ENCODE data around the gene ANKDD1A.

DNA sequence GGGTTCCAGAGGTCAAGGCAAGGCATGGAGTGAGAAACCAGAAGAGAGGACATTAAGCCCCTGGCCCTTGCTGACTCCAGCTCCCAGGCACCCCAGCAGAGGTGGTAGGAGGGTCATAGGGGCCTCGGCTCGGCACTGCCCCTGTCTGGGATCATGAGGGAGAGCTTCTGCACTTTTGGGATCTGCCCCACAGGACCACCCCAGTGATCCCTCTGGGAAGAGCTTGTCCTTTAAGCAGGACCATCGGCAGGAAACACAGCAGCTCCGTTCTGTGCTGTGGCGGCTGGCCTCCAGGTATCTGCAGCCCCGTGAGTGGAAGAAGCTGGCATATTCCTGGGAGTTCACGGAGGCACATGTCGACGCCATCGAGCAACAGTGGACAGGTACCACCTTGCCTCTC is 35.5 kb downstream of the ANKDD1A start:
- TF ChIP-seq, protein P1, sequence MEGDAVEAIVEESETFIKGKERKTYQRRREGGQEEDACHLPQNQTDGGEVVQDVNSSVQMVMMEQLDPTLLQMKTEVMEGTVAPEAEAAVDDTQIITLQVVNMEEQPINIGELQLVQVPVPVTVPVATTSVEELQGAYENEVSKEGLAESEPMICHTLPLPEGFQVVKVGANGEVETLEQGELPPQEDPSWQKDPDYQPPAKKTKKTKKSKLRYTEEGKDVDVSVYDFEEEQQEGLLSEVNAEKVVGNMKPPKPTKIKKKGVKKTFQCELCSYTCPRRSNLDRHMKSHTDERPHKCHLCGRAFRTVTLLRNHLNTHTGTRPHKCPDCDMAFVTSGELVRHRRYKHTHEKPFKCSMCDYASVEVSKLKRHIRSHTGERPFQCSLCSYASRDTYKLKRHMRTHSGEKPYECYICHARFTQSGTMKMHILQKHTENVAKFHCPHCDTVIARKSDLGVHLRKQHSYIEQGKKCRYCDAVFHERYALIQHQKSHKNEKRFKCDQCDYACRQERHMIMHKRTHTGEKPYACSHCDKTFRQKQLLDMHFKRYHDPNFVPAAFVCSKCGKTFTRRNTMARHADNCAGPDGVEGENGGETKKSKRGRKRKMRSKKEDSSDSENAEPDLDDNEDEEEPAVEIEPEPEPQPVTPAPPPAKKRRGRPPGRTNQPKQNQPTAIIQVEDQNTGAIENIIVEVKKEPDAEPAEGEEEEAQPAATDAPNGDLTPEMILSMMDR (IDR thresholded peaks at IDR 0.05), result no peak
- no peak for TF ChIP-seq POLR2A (IDR thresholded peaks at IDR 0.05)

Measured in testis (tissue), 2 donors.